GM21423 (cell line): ENCODE results near the gene APCDD1.
A peak's percentile ranks its signal among the peaks of the same experiment; 100 is the strongest.
"Not testable (repeated sequence)": the region's sequence is repeated elsewhere in the genome, so short reads cannot be mapped to it uniquely, and the experiment has no call there.

Experiments
- ATAC-seq: cut with Tn5 transposase; IDR thresholded peaks from one replicate; pipeline ENCODE4 v1.9.1; 2021; ENCODE audit warnings: mild to moderate bottlenecking, moderate library complexity; ENCODE audit not compliant: unreplicated experiment

Gene APCDD1

DNA sequence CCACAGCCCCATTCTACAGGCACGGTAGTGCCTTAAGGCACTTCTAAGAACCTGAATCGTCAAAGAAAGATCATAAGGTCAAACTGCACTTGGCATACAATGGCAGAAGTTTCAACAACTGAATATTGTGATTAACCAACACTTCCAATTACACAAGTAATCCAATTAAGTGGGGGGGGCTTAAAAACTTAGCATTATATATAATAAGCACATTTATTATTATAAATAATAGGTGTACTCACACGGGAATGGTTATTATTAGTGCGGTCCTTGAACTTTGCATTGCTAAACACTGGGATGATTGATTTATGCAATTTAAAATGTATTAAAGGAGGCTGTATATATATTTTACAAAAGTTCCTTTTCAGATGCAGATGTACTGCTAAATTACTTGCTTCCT is 7.6 kb downstream of the APCDD1 start:
- ATAC-seq = no peak

DNA sequence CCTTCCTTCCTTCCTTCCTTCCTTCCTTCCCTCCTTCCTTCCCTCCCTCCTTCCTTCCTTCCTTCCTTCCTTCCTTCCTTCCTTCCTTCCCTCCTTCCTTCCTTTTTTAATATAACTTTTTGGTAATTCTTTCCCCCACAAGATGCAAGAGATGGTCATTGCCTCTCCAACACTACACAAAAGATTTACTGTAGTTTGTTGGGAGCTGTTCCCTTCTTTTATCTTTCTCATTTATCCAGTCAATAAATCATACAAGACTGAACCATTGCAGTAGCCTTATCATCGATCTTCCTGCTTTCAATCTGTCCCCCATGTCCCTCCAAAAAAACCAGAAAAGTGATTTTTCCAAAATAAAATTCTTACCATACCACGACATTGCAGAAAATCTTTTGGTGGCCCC is 8.2 kb downstream of the APCDD1 start:
- no peak for ATAC-seq

DNA sequence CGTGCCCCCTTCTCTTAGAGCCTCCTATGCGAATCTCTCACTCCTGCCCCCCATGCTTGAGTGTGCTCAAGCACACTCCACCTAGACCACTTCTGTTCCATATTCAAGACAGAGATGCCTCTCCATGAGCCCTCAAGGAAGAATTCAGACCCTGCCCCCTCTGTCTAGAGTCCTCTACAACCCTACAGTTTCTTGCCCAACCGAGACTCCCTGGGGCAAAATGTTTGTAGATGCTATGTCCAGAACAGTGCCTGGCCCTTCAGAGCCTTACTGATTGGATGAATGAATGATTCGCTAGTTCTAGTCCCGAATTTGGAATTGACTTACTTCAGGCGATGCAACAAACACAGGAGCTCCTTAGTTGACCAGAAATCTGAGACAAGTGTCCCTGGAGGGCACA is 8.7 kb downstream of the APCDD1 start:
- ATAC-seq = no peak

DNA sequence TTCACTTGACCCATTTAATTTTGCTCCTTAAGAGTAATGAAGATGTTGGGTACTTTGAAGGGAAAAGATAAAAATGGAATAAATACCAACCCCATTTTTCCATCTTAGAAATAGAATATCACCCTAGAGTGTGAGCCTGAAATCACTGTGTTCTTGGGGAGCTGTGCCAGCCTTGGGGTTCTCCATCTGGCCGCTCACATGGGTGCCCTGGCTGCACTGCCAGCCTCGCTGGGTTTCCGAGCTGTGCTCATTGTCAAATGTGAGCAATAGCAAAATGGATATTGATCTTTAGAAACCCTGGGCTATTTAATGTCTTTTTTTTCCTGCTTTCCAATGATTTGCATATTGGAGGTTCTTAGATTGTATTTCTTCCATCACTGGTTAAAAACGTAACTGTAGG is 9.3 kb downstream of the APCDD1 start:
- ATAC-seq = no peak

DNA sequence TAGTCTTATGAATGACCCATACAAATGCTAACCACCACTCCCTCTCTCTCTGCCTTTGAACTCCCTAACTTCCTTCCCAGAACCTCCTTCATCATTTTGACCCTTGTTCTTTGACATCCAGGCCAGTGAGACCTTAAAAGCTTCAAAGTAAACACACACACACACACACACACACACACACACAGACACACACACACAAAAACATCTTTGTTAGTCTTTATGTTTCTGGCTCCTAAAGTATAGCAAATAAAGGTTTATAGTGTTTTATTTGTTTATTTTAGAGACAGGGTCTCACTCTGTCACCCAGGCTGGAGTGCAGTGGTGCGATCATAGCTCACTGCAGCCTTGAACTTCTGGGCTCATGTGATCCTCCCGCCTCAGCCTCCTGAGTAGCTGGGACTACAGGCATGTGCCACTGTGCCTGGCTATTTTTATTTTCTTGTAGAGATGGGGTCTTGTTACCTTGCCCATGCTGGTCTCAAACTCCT is 9.8 kb downstream of the APCDD1 start:
- not testable (repeated sequence) for ATAC-seq

DNA sequence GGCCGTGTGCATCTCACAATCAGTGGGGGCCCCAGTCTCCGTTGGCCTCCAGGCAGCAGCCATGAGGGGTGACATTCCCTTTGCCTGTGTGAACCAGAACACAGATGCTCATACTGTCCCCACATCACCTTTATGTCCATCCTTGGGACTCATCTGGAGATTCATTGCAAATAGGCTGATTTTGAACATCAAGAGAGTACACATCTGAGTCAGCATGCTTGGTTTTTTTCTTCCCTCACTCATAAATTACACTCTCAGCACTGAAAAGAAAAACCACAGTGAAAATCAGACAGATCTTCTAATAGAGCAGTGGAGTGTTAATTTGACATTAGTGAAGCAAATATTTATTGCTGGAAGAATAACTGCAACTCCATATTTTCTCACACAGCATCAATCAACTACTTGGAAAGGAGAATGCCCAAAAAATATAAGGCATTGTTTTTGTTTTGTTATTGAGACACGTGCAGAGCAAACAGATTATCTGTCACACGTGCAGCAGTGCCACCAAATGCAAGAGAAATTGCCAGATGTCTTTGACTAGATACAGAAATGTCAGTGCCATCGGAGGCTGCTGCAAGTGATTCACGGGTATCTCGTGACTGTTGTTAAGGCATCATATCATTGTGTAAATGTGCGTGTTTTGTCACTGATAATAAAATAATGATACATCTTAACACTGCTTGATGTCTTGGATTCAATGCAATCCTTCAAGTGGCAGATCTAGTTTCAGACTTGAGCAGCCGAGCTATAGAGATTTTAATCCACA is 10.9 kb downstream of the APCDD1 start:
- ATAC-seq = no peak

DNA sequence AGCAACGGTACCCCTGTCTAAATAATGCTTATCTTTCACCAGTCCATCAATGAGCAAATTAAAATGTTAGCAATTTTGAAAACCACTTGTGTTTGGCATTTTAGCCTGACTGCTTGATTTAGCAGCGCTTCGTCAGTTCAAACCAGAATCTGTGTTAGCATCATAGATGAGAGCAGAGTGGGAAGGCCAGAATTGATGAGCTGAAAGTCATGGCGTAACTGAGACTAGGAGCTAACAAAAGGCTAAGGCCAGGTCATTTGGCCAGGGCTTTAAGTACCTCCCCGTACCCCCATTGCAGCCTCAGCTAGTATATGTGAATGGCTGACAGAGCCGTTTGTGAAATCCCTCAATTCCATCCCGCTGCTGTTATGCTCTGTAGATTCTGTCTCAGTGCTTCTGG is 16.0 kb downstream of the APCDD1 start:
- no peak for ATAC-seq

DNA sequence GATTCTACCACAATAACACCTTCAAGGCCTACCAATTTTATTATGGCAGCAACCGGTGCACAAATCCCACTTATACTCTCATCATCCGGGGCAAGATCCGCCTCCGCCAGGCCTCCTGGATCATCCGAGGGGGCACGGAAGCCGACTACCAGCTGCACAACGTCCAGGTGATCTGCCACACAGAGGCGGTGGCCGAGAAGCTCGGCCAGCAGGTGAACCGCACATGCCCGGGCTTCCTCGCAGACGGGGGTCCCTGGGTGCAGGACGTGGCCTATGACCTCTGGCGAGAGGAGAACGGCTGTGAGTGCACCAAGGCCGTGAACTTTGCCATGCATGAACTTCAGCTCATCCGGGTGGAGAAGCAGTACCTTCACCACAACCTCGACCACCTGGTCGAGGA is 17.1 kb downstream of the APCDD1 start:
- ATAC-seq = no peak

DNA sequence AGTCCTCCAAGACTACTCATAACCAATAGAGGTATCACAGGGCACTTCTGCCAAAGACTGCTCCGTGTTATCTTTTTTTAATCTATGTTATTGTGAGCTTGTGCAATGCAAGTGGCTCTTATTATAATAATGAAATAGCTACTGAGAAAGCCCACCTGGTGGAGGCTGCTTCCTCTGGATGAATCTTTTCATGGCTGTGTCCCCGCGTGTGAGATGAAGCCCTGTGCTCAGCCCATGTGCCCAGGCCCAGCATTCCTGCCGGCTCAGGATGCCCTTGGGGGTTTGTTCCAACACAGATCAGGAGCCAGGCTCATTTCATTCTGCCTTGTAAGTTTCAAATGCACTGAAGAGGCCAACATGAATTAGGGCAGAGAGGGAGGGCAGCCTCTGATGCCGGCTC is 18.7 kb downstream of the APCDD1 start:
- ATAC-seq = no peak

DNA sequence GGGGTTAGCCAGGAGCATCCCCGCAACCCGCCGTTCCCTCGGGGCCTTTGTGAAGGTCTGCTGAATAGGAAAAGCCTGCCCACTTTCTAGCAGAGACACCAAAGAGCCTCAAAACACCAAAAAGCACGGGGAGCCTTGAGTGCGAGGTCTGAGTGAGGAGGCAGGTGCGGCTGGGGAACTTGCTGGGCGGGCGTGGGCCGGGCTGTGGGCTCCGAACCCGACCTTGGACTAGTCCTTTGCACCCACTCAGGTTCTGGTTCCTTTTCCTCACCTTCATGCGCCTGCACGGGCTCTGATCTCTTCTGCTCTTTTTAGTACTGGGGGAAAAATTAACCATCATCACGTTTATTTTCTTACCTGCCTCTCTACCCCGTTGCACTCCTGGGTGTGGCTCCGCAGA is 19.9 kb downstream of the APCDD1 start:
- no peak for ATAC-seq

DNA sequence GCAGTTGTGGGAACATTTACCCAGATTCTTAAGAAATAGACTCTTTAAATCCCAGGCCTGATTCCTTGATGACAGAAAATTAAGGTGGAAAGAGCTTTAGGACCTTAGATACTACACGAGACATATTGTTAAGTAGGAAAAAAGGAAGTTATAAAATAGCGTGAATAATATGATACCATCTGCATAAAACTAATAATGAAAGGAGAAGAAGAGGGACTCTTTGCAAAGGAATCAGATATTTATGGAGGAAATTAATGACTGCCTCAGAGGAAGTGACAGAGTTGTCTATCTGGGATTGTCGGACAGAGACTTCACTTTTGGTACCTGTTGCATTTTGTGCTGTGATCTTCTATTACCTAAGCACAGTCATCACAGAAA is 20.8 kb downstream of the APCDD1 start:
- ATAC-seq = no peak

DNA sequence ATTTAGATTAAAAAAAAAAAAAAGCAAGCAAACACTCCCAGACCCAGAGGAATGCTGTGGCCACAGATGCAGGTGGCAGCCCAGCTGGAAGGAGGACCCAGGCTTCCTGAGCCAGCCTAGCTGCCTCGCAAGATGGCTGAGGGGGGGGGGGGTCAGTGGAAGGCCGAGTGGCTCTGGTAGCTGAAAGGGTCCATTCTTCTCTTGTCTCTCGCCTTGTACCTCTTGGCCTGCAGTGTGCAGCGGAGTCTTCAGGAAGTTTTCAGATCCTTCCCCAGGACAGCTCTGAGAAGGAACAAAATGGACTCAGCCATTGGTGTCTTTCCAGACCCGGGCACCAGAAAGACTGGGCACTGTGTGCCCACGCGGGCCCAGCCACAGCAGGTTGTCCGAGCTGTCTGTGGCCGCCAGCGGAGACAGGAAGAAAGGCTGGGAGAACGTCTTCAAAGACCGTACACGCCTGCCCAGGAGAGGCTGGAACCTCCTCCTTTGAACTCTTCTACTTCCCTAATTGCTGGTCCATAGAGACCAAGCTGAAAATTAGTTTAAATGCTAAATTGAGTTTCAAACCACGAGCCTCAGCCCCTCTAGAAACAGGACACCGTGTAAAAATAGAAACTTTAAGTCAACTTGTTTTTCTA is 21.3 kb downstream of the APCDD1 start:
- ATAC-seq = no peak

DNA sequence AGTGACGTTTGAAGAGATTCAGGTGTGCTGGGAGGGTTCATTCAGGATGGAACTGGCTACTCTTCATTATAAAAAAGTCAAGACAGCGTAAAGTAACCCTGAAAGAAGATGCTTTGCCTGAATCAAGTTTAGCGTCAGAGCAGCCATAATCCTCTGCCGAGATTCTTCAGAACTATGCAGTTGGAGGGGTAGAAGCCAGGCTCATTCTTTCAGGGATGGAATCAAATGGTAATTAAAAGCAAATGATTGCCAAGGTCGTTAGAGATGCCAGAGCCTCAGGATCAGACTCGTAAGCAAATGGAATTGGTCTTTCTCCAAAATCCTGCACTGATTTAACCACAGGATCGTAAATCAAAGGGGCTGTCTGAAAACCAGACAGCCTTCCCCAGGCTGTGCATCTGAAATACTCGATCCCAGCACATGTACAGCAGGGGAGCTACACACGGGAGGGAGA is 21.9 kb downstream of the APCDD1 start:
- no peak for ATAC-seq

DNA sequence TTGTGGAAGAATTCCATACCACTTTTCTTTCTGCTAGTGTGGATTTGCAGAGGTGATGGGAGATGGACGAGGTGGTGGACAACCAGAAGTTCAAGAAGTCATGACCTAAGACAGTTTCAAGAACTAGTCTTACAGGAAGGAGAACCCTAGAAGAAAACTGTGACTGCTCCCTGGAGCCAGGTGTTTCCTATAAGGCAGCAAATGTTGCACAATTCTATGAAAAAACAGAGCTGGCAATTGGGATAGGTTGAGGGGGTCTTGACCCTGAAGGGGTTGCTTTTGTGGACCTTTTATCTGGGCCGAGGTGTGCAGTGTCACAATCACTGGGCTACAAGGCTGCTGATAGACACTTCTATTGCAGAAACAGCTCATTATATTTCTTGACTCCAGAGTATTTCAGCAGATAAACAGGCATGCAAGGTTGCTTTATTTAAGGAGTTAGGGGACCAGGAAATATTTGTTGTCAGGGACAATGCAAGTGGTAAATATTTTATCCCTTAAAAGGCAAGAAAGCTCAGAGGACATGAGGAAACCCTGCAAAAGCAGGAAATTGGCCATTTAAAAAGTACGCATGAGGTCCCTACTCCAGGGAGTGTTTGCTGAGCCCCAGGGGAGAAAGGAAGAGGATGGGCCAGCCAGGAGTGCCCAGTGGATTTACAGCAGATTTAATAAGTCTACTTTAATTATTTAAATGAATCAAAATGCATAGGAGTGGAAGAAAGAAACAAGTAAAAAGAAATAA is 22.9 kb downstream of the APCDD1 start:
- ATAC-seq = no peak

DNA sequence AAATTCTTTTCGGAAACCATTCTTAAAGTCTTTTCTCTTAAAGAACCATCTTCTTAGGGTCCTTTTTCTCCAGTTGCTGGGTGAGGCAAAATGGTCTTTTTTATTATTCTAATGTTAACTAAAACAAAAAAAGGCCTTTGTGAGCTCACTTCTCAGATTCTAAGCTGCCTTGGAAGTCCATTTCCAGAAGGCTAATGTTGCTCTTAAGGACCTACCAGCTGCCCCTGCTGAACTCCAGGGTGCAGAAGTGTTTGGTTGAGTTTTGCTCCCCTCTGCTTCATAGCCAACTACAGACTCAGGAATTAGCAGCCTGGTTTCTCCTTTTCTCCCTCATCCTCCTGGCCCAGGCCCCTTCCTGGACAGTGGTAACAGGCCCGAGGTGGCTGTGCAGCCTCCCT is 23.4 kb downstream of the APCDD1 start:
- no peak for ATAC-seq

DNA sequence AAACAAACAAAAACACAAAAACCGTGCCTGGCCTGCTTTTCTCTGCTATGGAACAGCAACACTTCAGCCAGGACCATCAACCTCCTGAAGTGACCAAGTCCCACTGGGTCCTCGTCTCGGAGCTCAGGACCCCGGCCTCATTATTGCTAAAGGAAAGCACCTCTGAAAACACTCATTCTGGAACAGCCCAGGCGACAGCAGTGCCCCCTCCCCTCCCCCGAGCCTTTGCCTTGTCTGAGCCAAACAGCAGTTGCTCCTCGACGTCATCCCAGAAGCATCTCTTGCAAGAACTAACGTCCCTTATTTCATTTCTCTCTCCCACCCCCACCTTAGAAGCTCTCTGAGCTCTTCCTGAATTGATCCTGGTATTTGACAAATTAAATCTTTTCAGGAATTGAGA is 27.4 kb downstream of the APCDD1 start:
- ATAC-seq = no peak

DNA sequence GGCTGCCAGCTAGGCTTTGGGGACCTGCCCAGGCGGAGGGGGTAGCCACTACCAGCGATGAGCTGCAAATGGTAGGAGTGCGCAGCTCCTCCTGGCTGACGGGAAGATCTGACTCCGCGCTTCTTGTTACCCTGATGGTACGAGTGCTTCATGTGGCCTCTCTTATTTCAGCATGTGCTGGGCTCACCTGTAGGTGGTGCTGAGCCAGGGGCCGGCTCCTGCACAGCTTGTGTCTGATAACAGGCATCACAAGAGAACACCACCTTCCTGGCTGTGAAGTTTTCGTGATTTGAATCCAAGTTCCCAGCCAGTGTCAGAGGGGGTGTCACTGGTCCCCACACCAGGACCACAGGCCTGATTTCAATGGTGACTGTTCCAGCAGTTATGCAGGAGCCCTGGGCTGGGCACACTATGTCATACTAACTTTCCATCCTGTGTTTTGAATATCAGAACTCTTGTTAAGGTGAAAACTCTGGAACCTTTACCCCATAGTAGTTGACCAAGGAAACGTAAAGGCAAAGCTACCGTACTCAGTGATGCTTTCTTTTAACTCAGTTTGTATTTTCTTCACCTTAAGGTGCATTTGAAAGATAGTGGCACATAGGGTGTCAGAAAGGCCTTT is 28.0 kb downstream of the APCDD1 start:
- peak; percentile 8 for ATAC-seq

DNA sequence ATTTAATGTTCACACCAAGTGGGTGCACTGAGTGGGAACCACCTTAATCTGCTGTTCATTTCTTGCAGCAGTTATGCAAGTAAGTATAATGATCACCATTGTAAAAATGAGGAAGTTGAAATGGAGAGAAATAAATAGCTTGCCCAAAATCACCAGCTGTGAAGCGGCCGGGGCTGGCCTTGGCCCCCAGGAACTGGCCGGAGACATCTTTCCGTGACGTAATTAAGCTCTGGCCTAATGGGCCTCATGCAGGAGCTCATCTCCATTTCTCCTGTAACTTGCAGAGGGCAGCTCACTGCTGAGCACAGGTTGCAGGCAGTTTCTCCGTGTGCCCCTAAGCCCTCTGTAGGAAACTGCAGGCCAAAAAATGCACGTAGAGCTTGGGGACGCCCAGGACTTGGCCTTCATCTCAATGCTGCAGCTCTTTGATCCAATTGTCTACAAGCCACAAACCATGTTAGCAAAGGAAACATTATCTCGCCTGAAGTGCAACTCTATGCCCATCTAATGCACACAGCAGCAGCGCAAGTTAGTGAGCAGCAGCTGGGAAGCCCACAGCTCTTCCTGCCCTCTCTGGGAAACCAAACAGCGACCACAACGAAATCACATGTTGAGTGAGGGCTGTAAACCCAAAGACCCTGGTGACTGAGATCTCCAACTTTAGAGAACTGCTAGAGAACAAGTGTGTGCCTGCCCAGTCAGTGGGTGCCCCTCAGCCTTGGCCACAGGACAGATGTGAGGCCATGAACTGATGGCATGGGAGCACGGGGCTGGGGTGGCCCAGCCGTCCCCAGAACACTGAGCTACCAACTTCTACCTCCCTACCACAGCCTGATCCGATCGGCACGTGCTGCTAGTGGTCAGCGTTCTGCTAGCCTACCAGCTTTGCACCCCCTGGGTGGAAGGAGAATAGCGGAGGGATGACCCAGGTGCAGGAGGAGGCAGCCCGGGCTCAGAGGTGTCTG is 28.8 kb downstream of the APCDD1 start:
- ATAC-seq = peak; percentile 65

DNA sequence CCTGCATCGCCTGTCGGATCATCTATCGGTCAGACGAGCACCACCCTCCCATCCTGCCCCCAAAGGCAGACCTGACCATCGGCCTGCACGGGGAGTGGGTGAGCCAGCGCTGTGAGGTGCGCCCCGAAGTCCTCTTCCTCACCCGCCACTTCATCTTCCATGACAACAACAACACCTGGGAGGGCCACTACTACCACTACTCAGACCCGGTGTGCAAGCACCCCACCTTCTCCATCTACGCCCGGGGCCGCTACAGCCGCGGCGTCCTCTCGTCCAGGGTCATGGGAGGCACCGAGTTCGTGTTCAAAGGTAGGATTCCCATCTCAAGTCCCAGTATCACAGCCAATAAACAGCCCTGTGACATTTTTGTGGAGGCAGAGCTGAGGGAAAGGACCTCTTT is 31.0 kb downstream of the APCDD1 start:
- no peak for ATAC-seq

DNA sequence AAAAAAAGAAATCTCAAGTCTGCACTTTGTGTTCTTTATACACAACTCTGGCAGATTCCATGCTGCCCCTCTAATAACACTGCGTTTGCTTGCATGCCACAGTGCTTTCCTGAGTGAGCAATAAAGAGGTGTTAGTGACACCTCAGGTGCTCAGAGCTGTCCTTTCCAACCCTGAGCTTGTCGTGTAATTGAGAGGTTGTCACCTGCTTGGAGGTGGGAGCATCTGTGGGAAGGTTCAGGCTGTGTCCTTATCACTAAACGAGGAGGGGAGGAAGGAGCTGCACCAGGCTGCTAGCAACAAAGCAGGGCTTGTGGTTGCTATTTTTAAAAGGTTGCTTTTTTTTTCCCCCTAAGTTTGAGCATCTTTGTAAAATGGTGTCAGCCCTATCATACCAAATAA is 31.9 kb downstream of the APCDD1 start:
- ATAC-seq = no peak
